Stomach (tissue), 9 donors: Measurements from ENCODE around the gene RPS6KA2. TPM values are rescaled to one million over a fixed set of nuclear protein-coding genes. Genes with fewer than 3 reads are reported as not detected.

ENCODE experiments used
- DNase-seq, 2 donors: peaks; one replicate each; pipeline versions ENCODE4 v3.0.0 to v3.0.0-alpha.2; 2013 to 2019
- H3K27ac ChIP-seq, 5 donors: fragments of 200-600 bp in 4 of 5; sonication (generic) in 4 of 5; one replicate each; pipeline ENCODE4 v1.5.1; 2013 to 2019; ENCODE audit warnings: mild to moderate bottlenecking in 1 of 5, moderate library complexity in 1 of 5
- H3K27me3 ChIP-seq, 3 donors: fragments of 200-600 bp; sonication (generic); one replicate each; pipeline ENCODE4 v1.5.1; 2017 to 2019; ENCODE audit warnings: mixed run types in 1 of 3
- H3K36me3 ChIP-seq, 4 donors: fragments of 200-600 bp; sonication (generic); 1 replicate in 3 of 4; 2 replicates in 1 of 4; pipeline ENCODE4 v1.5.1; 2016 to 2019
- H3K4me1 ChIP-seq, 4 donors: fragments of 200-600 bp; sonication (generic); one replicate each; pipeline ENCODE4 v1.5.1; 2016 to 2019
- H3K4me3 ChIP-seq, 4 donors: fragments of 200-600 bp; sonication (generic) in 3 of 4; one replicate each; pipeline ENCODE4 v1.5.1; 2016 to 2019; ENCODE audit warnings: mild to moderate bottlenecking in 1 of 4
- H3K9me3 ChIP-seq, 4 donors: fragments of 200-600 bp; sonication (generic); one replicate each; pipeline ENCODE4 v1.5.1; 2016 to 2019
- EP300 ChIP-seq: sonication (generic); formaldehyde crosslinking; IDR thresholded peaks from one replicate; pipeline ENCODE4 v1.6.1; 2017; ENCODE audit warnings: antibody characterized with exemption
- POLR2A ChIP-seq, 4 donors: fragments of 450-650 bp; IDR thresholded peaks; one replicate each; pipeline ENCODE4 v1.6.1; 2016; ENCODE audit warnings: antibody characterized with exemption in 4 of 4, control low read depth in 2 of 4, mild to moderate bottlenecking in 1 of 4, moderate library complexity in 1 of 4
- POLR2AphosphoS5 ChIP-seq, 3 donors: sonication (generic); formaldehyde crosslinking; IDR thresholded peaks; one replicate each; pipeline ENCODE4 v1.6.1; 2016; ENCODE audit warnings: antibody characterized with exemption in 3 of 3
- WGBS, 5 donors: extraction: QIAGEN DNeasy Blood & Tissue Kit in 3 of 5; methylation state at CpG; one replicate each; pipeline versions ENCODE4 v1.1.5 to v1.1.7; 2013 to 2018; 5-methylcytosine and 5-hydroxymethylcytosine counted together
- intact Hi-C: fragments of 100-400 bp; cut with DNase I; formaldehyde crosslinking; loops from one replicate; pipeline ENCODE4 v1.15.1; 2023; ENCODE audit warnings: low total_unique reads
- polyA plus RNA-seq, 3 donors: library from polyadenylated mRNA; stranded (reverse); fragments of 200-250 nt; gene quantifications; one replicate each; pipeline ENCODE4 v1.2.3, GENCODE V29; 2013
- total RNA-seq, 5 donors: library from RNA; depleted of rRNA; stranded (reverse); fragments of >200 nt; gene quantifications; one replicate each; pipeline versions ENCODE4 v1.1.0 to v1.2.3, GENCODE V29; 2014 to 2016
- TF ChIP-seq, protein P1 (sequence below), 7 experiments: fragments of 450-650 bp in 4 of 7; fragments of 200-600 bp in 3 of 7; sonication (generic) in 3 of 7; IDR thresholded peaks; one replicate each; pipeline ENCODE4 v1.5.1; 2016 to 2019; ENCODE audit warnings: antibody characterized with exemption in 7 of 7, control low read depth in 2 of 7, mild to moderate bottlenecking in 1 of 7
- donor health status: healthy with polysubstance abuse.
- donor health status: Bipolar disorder and iron deficiency.
- donor health status: healthy.

Gene RPS6KA2
- total and polyA plus RNA-seq, 8 donors, result 10.9 to 150 (median 68.0) TPM

DNA sequence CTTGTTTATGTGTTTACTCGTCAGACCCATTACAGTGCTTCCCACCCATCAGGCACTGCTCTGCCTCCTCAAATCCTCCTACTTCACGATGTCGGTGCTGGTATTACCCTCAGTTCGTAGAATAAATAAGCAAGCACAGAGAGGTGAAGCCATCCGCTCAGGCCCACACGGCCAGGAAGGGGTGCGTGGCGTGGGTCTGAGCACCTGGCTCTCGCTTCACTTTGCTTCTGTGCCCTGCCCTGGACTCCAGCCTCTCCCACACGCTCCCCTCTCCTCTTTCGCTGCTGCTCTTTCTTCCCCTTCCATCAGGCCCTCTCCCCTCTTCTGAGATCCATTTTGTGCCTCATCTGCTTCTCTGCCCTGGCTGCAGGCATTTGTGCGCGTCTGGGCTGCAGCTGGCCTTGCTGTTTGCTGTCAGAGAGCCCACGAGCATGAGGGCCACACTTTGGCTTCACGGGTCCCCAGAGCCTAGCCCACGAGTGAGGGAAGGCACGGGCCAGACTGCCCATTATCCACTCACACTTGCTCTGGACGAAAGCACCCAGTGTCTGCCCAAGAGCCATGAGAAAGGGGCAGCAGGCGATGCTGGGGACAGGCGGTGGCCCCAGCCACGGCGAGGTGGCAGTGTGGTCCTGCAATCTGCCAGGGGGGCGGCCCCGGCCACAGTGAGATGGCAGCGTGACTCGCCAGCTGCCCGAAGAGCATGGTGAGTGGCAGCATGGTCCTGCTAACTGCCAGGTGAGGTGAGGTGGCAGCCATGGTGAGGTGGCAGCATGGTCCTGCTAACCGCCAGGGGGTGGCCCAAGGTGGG, 148.1 kb downstream of the RPS6KA2 start:
- intact Hi-C loops, result no loop called here
- no peaks in the 10 kb centered on the region for H3K4me1 ChIP-seq
- H3K27me3 ChIP-seq, result no peaks in the 10 kb centered on the region
- H3K36me3 ChIP-seq, result peaks cover 21 to 78% (median 70%) of the 10 kb centered on the region in 4 donors
- TF ChIP-seq POLR2AphosphoS5 (IDR thresholded peaks at IDR 0.05), result no peak
- TF ChIP-seq EP300, result no peak
- TF ChIP-seq, protein P1, sequence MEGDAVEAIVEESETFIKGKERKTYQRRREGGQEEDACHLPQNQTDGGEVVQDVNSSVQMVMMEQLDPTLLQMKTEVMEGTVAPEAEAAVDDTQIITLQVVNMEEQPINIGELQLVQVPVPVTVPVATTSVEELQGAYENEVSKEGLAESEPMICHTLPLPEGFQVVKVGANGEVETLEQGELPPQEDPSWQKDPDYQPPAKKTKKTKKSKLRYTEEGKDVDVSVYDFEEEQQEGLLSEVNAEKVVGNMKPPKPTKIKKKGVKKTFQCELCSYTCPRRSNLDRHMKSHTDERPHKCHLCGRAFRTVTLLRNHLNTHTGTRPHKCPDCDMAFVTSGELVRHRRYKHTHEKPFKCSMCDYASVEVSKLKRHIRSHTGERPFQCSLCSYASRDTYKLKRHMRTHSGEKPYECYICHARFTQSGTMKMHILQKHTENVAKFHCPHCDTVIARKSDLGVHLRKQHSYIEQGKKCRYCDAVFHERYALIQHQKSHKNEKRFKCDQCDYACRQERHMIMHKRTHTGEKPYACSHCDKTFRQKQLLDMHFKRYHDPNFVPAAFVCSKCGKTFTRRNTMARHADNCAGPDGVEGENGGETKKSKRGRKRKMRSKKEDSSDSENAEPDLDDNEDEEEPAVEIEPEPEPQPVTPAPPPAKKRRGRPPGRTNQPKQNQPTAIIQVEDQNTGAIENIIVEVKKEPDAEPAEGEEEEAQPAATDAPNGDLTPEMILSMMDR (IDR thresholded peaks at IDR 0.05), result no peak
- no peak for TF ChIP-seq POLR2A (IDR thresholded peaks at IDR 0.05)
- no peak for DNase-seq
- WGBS, 5 donors, result 89 to 95% (median 92%) methylated on average over 22 to 28 of the region's 28 CpGs
- H3K9me3 ChIP-seq, result no peaks in the 10 kb centered on the region
- H3K27ac ChIP-seq, result no peak overlapping the region
- no peak overlapping the region for H3K4me3 ChIP-seq

DNA sequence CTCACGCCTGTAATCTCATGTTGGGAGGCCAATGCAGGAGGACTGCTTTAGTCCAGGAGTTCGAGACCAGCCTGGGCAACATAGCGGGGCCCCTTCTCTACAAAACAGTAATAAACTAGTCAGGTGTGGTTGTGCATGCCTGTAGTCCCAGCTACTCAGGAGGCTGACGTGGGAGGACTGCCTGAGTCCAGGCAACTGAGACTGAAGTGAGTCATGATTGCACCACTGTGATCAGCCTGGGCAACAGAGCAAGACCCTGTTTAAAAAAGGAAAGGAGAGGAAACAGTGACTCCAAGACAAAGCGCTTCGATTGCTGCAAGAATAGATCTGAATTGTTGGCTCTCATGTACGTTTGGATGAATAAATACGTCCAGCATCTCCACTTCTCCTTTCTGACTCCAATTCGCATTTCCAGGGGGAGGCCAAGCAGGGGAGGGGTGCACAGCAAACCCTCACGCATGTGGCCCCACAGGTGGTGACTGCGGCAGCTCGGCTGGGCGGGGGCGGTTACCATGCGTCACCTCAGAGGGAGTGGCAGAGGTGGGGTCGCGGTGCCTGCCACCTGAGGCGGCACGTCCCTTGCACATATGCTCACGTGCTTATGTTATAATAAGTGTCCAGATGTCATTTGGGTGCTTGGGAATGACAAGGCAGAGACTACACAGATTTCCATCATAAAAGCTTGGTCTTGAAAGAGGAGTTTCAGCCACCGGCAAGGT, 149.2 kb downstream of the RPS6KA2 start:
- no peak for TF ChIP-seq POLR2AphosphoS5 (IDR thresholded peaks at IDR 0.05)
- TF ChIP-seq, protein P1 (IDR thresholded peaks at IDR 0.05), result no peak
- TF ChIP-seq EP300, result no peak
- TF ChIP-seq POLR2A (IDR thresholded peaks at IDR 0.05), result no peak
- DNase-seq, result no peak
- intact Hi-C loops, result no loop called here
- Histone ChIP-seq H3K4me1 (no peaks in the 10 kb centered on the region), H3K4me3 (no peak overlapping the region), H3K27me3 (no peaks in the 10 kb centered on the region), H3K36me3 (peaks cover 21 to 74% (median 65%) of the 10 kb centered on the region in 4 donors), H3K9me3 (no peaks in the 10 kb centered on the region), H3K27ac (no peak overlapping the region)
- WGBS, 5 donors, result 91 to 96% (median 93%) methylated on average over 17 to 21 of the region's 21 CpGs

DNA sequence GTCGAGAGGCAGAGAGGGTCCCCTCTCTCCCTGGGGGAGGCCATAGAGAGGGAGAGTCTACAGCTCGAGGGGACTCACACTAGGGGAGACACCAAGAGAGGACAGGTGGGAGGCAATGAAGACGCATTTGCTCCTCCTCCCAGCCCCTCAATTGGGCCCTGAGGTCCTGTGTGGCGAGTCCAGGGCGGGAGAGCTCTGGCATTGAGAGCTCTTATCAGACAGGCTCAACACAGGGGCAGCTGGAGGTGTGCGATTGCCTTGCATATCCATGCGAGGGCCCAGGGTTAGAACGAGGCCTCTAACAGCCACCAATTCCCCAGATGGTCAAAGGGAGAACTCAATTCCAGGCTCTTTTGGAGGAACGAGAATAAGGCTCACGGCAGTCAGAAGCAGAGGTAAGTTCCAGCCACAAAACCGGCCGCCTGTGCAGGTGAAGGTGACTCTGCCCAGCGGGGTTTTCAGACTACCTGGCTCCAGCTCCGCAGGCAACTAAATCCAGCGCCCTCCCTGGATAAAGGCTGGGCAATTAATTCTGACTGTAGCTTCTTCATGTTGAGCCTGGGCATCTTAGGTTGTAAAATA, 150.3 kb downstream of the RPS6KA2 start:
- H3K27ac ChIP-seq, result no peak overlapping the region
- intact Hi-C loops, result no loop called here
- H3K36me3 ChIP-seq, result peaks cover 15 to 73% (median 64%) of the 10 kb centered on the region in 4 donors
- DNase-seq, result no peak
- TF ChIP-seq, protein P1 (IDR thresholded peaks at IDR 0.05), result no peak
- TF ChIP-seq EP300, result no peak
- TF ChIP-seq POLR2A (IDR thresholded peaks at IDR 0.05), result no peak
- TF ChIP-seq POLR2AphosphoS5 (IDR thresholded peaks at IDR 0.05), result no peak
- 87 to 93% (median 90%) methylated on average over 8 to 15 of the region's 15 CpGs for WGBS, 5 donors
- no peak overlapping the region for H3K4me3 ChIP-seq
- no peaks in the 10 kb centered on the region for H3K4me1 ChIP-seq
- H3K27me3 ChIP-seq, result no peaks in the 10 kb centered on the region
- no peaks in the 10 kb centered on the region for H3K9me3 ChIP-seq

DNA sequence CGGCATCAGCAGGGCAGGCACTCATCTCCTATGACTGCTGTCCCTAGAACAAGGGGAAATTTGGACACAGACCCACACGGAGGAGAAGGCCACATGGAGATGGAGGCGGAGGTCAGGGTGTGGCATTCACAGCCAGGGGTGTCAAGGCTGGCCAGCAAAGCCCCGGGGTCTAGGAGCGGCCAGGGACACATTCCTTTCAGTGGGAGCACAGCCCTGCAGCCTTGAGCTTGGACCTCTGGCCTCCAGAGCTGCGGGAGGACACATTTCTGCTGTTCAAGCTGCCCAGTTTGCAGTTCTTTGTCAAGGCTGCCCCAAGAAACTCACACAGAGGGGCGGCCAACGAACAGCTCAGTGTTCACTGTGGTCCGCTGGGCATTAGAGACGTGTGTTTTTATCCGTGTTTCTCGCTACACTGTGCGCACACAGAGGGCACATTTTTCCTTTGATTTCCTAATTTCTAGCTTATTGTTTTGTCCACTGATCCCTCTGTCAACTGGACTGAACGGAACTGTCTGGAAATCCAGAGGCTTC, 150.9 kb downstream of the RPS6KA2 start:
- Histone ChIP-seq H3K27me3 (no peaks in the 10 kb centered on the region), H3K4me3 (no peak overlapping the region), H3K36me3 (peaks cover 14 to 77% (median 65%) of the 10 kb centered on the region in 4 donors), H3K4me1 (no peaks in the 10 kb centered on the region), H3K9me3 (no peaks in the 10 kb centered on the region), H3K27ac (no peak overlapping the region)
- WGBS, 5 donors, result 89 to 92% (median 91%) methylated on average over 14 of the region's 14 CpGs
- intact Hi-C loops, result no loop called here
- TF ChIP-seq, protein P1 (IDR thresholded peaks at IDR 0.05), result no peak
- DNase-seq, result no peak
